Measurements from ENCODE around the gene USP7. TPM values are rescaled to one million over a fixed set of nuclear protein-coding genes. Genes with fewer than 3 reads are reported as not detected.

The USP7 gene
- total RNA-seq, 6 donors from 2014 or later, result 68.2 to 122 (median 72.2) TPM

- WGBS, 2 donors, result 78 to 85% methylated on average over 10 to 11 of the region's 11 CpGs
- no peak for DNase-seq
- no peaks in the 10 kb centered on the region for H3K9me3 ChIP-seq
Observed at GRCh38 chr16:8953064-8953463, 10.6 kb downstream of the USP7 start.

GRCh38 chr16:8952281-8952751 lies 11.4 kb downstream of the USP7 start:
- Histone ChIP-seq H3K36me3 (no peaks in the 10 kb centered on the region), H3K4me1 (peaks cover 69 to 82% (median 78%) of the 10 kb centered on the region in 4 donors)
- WGBS, 2 donors, result 86% methylated on average over 7 of the region's 7 CpGs

More at GRCh38 chr16:8953064-8953463, 10.6 kb downstream of the USP7 start:
- Histone ChIP-seq H3K36me3 (no peaks in the 10 kb centered on the region), H3K27ac (no peak overlapping the region), H3K4me1 (peaks cover 76 to 84% (median 79%) of the 10 kb centered on the region in 4 donors), H3K4me3 (no peak overlapping the region), H3K27me3 (no peaks in the 10 kb centered on the region)
- no peak for ATAC-seq (ENCODE audit: low FRiP score in 2 of 2)
- TF ChIP-seq EP300 (IDR thresholded peaks at IDR 0.05) (no peak), POLR2AphosphoS5 (IDR thresholded peaks at IDR 0.05) (no peak), CTCF (IDR thresholded peaks at IDR 0.05) (no peak), POLR2A (IDR thresholded peaks at IDR 0.05) (no peak)

GRCh38 chr16:8951447-8952280 lies 12.0 kb downstream of the USP7 start:
- DNase-seq (no peak), ATAC-seq (ENCODE audit: low FRiP score in 2 of 2) (no peak)
- H3K4me3 ChIP-seq, result no peak overlapping the region
- H3K27ac ChIP-seq, result no peak overlapping the region
- H3K27me3 ChIP-seq, result no peaks in the 10 kb centered on the region
- H3K4me1 ChIP-seq, result peaks cover 63 to 82% (median 76%) of the 10 kb centered on the region in 4 donors
- WGBS, 2 donors, result 66 to 70% methylated on average over 13 to 14 of the region's 14 CpGs
- TF ChIP-seq EP300 (IDR thresholded peaks at IDR 0.05) (no peak), CTCF (IDR thresholded peaks at IDR 0.05) (no peak), POLR2AphosphoS5 (IDR thresholded peaks at IDR 0.05) (no peak), POLR2A (IDR thresholded peaks at IDR 0.05) (no peak)
- no peaks in the 10 kb centered on the region for H3K36me3 ChIP-seq
- no peaks in the 10 kb centered on the region for H3K9me3 ChIP-seq

More at GRCh38 chr16:8952281-8952751, 11.4 kb downstream of the USP7 start:
- no peaks in the 10 kb centered on the region for H3K9me3 ChIP-seq
- no peak overlapping the region for H3K4me3 ChIP-seq
- no peak for TF ChIP-seq POLR2AphosphoS5 (IDR thresholded peaks at IDR 0.05)
- TF ChIP-seq EP300 (IDR thresholded peaks at IDR 0.05), result no peak
- TF ChIP-seq POLR2A (IDR thresholded peaks at IDR 0.05), result no peak
- TF ChIP-seq CTCF (IDR thresholded peaks at IDR 0.05), result no peak
- no peaks in the 10 kb centered on the region for H3K27me3 ChIP-seq
- peak in 1 of 2 donors; percentile 54 for ATAC-seq (ENCODE audit: low FRiP score in 2 of 2)
- H3K27ac ChIP-seq, result no peak overlapping the region
- no peak for DNase-seq

GRCh38 chr16:8950580-8951077 lies 13.1 kb downstream of the USP7 start:
- no peak for DNase-seq
- Histone ChIP-seq H3K9me3 (no peaks in the 10 kb centered on the region), H3K27ac (no peak overlapping the region), H3K27me3 (no peaks in the 10 kb centered on the region), H3K36me3 (no peaks in the 10 kb centered on the region), H3K4me1 (peaks cover 53 to 82% (median 76%) of the 10 kb centered on the region in 4 donors), H3K4me3 (no peak overlapping the region)
- ATAC-seq (ENCODE audit: low FRiP score in 2 of 2), result peak in 1 of 2 donors; percentile 28
- 67 to 79% methylated on average over 4 to 11 of the region's 11 CpGs for WGBS, 2 donors
- TF ChIP-seq POLR2A (IDR thresholded peaks at IDR 0.05), result no peak
- TF ChIP-seq CTCF (IDR thresholded peaks at IDR 0.05), result no peak
- no peak for TF ChIP-seq POLR2AphosphoS5 (IDR thresholded peaks at IDR 0.05)
- TF ChIP-seq EP300 (IDR thresholded peaks at IDR 0.05), result no peak

Data from upper lobe of left lung (tissue), 6 donors.